Stimulated activated CD8-positive, alpha-beta memory T cell treated with anti-CD3 and anti-CD28 coated beads, Interleukin-12 subunit alpha, Interleukin-12 subunit beta, amount 100 ng/mL, for 4 hours (primary cell): ENCODE data around the gene GMDS.

Source experiments
- DNase-seq: peaks from one replicate; pipeline ENCODE4 v3.0.0-alpha.2; 2020; ENCODE audit warnings: low read depth

The GMDS gene

DNA sequence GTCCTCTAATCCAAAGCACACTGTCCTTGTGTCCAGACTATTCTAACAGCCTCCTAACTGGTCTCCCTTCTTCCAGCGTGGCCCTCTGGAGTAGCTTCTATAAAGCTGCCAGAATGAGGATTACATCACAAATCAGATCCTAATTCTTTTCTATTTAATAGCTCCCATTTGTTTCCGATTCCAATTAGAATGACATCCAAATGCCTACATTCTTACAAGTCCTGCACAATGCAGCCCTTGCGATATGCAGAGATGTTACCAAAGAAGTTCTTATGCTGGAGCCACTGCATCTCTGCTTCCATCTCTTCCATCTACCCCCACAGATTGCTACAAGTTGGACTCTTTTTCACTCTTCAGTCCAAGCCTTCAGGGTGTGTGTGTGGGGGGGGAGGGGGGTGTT, 40.0 kb downstream of the GMDS start:
- no peak for DNase-seq

DNA sequence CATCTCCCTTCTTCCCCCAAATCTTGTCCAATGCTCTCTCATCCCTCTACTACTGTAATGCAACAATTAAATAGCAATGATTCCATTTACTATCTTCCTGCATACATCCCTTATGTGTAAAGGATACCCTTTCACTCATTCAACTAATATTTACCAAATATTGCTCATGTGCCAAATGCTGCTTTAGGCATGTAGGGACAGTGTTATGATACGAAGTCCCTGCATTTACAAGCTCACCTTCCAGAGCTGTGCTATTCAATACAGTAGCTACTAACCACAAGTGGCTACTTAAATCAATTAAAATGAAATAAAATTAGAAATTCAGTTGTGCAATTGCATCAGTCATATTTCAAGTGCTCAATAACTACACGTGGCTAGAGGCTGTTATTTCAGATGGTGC, 41.1 kb downstream of the GMDS start:
- no peak for DNase-seq

DNA sequence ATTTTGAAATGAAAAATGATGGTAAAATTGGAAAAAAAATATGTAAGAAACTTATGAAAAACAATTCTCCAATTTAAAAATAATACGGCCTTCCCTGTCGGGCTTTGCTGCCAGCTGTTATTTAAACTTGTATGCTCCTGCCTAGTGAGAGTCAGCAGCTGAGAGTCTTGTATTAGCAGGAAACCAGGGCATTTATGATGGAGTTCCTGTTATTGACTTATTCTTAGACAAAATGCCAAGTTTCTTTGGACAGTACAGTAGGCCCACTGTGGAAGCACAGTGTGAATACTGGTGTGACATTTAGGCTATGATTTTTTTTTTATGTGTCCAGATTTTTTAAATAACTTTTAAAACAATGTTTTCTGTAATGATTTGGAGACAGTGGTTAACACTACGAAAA, 42.1 kb downstream of the GMDS start:
- no peak for DNase-seq

DNA sequence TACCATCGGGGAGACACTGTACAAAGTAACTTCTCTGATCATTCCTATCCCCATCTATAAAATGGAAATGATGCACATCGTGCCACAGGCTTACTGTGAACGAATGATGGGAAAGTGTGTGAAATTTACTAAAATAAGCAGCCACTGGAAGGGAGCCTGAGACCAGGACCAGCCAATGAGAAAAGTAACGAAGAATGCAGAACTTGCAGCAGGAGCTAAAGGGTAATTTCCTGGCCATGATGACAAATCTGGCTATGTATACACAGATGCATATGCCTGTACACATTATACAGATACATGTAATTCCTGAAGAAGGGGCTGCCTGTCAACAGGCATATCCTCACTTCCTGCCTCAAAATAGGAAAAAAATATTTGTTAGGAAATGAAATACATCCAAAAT, 47.4 kb downstream of the GMDS start:
- DNase-seq = no peak

DNA sequence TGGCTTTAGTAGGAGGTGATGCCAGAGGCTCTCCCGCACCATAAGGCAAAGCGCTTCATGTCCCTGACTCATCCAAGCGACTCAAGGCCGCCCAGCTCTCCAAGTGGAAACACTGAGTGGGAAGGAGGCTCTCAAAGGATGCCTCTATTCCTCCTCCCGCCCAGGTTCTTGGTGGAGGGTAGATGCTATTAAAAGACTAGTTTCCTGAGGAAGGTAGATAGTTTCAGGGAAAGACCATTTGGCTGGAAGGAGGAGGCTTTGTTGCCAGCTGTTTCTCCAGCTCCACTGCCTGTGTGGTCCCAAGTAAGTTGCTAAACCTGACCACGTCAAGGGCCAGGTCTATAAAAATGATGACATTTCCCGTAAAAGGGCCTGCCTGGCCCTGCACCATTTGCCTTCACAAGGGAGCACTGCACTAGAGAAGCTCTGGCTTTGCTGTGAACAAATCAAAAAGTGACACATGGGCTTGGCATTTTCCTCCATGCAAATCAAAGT, 48.2 kb downstream of the GMDS start:
- no peak for DNase-seq

DNA sequence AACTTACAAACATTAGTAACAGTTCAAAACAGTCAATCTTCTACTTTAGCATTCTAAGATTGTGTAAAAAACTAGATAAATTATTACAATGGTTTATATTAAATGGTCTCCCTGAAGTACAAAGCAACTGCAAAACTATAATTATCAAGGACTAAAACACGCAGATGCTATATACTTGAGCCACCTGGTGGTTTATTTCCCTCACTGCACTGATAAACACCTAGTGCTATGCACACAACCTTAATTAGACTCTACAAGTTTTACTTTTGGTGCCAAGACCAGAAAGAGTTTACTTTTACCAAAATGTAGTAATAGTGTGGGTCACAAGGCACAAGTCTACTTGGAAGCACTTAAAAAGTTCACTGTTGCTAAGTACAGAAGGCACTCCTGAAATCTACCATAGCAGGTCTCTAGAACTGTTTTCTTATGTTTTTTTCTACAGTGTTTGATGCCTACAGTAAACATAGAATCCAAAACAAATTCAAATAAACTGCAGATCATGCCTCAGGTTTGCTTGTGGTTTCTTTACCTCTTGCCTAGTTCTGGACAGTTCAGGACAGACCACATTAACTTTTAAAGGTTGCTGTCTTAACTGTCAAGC, 49.2 kb downstream of the GMDS start:
- DNase-seq = no peak

DNA sequence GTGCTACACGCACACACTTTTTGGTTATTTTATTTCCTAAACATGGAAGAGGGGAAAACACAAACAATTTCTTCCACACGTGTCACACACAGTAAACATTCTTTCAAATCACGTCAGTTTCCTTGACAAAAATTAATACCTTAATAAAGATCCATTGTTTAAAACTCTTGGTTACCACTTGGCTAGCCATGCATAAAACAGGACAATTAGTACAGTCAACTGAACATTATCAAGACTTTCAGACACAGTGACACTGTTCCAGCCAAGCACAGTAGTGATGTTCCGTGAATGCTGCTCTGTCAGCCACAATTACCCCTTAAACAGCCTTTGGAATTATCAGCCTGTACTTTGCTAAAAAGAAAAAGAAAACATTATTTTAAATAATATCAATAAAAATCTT, 50.8 kb downstream of the GMDS start:
- DNase-seq = no peak

DNA sequence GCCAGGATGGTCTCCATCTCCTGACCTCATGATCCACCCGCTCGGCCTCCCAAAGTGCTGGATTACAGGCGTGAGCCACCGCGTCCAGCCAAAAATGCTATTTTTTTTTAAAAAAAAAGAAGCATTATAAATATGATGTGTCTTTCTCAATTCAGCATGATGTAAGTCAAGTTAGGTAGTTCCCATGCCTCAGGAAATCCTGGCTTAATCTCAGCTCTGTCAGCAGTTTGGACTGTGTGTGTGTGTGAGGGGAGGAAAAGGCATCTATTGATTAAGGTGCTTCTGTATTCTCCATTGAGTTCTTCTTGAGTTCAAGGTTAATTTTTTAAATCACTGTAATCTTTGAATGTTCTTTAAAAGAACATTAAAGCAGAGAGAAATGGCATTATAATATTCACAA, 51.5 kb downstream of the GMDS start:
- DNase-seq = no peak

DNA sequence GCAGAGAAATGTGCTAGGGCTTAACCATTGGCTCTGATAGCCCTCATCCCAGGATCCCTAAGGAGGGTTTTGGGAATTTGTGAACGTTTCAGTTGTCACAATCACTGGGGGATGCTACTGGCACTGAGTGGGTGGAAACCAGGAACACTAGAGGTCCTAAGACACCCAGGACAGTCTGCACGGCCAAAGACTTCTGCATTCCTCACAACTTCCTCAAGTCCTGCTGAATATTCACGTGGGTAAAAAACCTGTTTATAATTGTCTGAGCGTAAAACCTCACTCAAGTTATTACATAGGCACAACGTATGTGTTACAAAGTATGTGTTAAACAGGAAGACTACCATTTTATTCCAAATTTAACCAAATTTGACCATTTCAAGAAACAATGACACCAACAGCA, 52.4 kb downstream of the GMDS start:
- DNase-seq = no peak

DNA sequence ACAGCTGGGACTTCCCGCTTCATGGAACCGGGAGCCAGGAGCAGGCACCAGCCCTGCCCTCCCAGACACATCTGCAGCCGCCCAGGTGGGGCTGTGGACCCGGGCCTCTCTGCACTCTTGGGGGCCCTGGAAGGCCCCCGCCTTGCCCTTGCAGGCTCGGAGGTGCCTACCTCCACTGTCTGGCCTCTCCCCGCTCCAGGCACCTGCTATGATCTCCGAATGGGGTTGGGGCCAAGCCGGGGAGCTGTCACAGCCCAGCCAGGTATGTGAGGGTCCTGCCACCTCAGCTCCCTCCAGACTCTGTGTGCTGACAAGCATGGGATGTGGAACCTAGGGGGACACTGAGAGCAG, 54.0 kb downstream of the GMDS start:
- DNase-seq = no peak

DNA sequence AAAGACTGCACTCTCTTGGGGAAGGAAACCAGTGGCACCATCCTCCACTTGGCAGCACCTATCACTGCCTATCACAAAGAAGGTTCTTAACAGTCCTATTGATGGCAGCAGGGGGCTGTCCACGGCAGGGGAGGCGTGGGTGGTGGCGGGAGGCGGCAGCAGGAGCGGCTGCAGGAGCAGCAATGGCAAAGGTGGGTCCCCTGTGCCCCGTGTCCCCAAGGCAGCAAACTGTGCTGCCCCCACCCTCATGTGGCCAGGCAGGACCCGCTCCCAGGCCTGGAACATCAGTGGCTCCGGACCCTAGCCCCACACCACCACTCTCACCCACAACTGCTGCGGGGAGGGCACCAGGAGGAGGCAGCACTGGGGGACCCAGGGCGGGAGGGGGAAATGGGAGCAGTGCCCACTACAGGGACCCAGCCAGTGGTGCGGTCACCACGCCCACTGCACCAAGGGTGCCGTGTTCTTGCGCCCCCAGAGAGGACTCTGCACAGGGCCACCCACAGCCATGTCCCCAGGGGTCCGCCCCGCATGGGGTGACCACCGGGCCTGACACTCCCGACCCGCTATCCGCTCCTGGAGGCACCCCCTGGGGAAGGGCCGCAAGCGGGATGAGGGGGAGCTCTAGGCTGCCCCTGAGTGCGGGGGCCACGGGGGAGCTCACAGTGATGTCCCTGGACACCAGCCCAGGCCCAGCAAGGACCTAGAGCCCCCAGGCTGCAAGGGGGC, 54.6 kb downstream of the GMDS start:
- no peak for DNase-seq

DNA sequence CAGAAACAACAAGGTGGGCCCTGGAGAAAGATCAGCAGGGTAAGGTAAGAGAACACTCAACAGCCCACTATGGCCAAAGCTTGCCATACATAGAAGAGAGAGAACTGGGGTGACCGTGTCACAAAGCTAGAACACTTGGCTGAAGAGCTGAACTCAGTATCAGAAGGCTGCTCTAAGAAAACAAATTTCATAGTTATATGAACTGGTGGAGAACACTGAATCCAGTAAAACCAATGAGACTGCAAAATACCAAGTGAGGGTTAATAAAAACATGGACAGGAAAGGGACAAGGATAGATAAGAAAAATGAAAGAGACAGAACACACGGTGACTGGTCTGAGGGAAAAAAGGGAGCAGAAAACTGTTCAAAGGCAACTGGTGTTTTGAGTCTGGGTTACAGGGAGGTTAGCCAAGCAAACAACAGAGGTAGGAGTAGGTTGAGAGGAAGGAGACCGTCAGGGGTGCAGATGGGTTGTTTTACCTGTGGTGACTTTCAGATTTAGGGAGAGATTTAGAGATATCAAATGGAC, 56.5 kb downstream of the GMDS start:
- DNase-seq = no peak

DNA sequence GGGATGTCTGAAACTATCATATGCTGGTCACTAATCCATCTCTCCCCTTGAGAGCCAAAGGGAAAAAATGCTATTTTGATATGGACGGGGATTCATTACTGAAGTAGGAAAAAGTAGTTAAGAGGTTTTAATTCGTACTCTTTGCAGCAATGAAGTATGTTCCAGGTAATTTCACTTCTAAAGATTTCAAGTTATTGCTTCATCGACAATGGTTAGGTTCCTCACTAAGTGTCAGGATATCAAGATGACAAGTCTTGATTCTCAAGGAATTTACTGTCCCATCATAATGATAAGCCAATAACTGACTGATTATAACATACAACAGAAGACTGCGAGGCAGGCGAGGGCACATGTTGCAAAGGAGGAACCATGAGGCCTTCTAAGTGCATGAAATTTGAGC, 57.0 kb downstream of the GMDS start:
- DNase-seq = no peak

DNA sequence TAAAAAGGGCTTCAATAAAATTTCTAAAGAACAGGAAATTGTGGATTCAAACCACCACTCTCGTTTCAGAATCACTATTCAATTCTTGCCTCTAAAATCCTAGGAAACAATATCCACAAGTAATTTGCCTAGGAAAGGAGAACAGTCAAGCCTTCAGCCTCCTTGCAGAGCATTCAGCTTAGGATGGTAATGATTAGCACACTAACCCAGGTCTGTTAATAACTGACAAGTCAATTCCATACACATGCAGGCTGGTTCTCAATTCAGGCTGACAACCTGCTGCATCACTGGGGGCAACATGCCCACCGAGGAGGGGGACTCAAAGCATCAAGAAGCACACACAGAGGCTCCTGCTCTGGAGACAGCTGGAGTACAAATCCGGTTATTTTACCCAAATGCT, 57.6 kb downstream of the GMDS start:
- DNase-seq = no peak

DNA sequence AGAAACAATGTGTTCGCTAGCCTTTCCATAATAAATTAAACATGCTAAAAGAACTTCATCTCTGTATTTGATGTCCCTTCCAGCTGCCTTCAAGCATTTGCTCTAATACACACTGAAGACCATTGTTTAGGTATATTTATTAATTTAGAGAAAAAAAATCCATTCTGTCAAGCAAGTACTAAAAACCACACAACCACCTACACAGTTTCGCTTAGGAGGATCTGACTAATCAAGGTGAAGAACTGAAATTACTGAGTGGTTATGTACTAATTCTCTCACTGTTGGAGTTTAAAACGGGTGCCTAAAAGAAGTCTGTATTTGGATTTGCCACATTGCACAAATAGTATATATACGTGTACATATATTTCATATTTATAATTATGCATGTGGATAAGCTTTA, 58.9 kb downstream of the GMDS start:
- no peak for DNase-seq

DNA sequence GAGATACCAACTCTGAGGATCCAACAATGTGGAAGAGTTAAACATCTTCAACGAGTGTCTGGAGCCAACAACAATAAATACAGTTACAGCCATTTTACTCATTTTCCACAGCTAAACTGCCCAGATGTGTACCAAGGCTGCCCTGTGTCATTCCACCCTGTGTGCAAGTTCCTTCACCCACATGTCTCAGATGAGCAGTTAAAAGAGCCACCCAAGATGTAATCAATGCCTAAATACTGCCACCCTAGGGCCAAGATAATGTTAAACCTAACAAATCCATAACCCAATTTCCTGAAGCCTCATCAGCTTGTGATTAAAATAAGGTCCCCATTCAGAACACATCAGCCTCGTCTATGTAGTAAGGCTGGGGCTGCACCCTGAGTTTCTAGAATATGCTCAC, 59.9 kb downstream of the GMDS start:
- DNase-seq = no peak

DNA sequence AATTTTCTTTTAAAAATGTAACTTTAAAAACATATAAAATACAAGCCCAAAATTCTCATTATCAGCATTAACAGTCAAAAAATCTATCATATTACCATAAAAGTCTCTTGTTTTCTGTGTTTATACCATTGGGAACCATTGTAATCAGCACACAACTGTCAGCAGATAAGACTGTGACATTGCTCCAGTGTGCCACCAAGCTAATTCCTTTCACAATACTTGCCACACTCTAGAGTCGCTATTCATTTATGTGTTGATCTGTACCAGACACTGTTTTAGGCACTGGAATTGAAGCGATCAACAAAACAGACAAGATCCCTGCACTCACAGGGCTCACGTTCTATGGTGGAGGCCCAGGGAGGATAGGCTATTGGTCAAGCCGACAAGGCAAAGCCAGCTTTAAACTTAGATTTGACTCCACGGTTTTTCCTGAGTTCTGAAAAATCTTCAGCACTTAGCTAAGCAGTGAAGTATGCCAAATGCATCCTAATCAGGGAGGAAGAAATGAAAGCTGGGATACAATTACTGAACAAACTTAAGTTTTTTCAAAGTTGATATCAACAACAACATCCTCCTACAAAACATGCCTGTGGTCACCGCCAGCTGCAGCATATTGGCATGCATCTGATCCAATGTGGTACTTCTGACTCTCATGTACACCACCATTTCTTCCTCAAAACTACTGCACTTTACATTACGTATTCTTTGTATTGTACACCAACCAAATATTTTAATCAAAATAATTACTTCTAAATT, 60.5 kb downstream of the GMDS start:
- no peak for DNase-seq

DNA sequence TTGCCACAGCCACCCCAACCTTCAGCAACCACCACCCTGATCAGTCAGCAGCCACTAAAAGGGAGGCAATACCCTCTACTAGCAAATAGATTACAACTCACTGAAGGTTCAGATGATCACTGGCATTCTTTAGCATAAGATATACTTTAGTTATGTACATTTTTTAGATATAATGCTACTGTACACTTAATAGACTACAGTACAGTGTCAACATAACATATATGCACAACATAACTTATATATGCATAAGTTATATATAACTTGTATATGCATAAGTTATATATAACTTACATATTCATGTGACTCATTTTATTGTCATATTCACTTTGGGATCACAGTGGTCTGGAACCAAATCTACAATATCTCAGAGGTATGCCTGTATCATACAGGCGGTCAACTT, 61.7 kb downstream of the GMDS start:
- DNase-seq = no peak

DNA sequence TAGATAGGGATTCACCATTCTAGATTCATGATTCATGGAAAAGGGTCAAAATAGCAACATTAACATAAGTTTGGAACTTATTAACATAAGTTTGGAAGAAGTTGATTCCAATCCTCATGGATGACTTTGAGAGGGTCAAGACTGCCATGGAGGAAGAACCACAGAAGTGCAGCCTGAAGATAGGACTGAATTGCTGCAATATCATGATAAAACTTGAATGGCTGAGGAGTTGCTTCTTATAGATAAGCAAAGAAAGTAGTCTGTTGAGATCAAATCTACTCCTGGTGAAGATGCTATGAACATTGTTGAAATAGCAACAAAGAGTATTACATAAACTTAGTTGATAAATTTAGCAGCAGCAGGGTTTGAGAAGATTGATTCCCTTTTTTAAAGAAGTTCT, 62.2 kb downstream of the GMDS start:
- DNase-seq = no peak

DNA sequence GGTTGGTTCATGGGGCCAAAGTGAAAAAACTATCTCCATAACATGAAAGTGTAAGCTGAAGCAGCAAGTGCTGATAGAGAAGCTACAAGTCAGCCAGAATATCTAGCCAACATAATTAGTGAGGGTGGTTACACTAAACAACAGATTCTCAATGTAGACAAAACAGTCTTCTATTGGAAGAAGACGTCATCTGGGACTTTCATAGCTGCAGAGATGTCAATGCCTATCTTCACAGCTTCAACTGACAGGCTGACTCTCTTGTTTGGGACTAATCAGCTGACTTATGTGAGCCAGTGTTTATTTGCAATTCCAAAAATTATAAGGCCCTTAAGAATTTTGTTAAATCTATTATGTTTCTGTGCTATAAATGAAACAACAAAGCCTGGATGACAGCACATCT, 63.2 kb downstream of the GMDS start:
- DNase-seq = no peak

DNA sequence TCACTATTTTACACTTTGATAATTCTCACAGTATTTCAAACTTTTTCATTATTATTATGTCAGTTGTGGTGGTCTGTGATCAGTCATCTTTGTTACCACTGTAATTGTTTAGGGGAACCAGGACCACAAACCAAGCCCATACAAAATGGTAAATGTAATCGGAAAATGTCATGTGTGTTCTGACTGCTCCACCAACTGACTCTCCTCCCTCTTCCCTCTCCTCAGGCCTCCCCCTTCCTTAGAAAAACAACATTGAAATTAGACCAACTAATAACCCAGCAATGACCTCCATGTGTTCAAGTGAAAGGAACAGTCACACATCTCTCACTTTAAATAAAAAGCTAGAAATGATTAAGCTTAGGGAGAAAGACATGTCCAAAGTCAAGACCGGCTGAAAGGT, 63.8 kb downstream of the GMDS start:
- no peak for DNase-seq

DNA sequence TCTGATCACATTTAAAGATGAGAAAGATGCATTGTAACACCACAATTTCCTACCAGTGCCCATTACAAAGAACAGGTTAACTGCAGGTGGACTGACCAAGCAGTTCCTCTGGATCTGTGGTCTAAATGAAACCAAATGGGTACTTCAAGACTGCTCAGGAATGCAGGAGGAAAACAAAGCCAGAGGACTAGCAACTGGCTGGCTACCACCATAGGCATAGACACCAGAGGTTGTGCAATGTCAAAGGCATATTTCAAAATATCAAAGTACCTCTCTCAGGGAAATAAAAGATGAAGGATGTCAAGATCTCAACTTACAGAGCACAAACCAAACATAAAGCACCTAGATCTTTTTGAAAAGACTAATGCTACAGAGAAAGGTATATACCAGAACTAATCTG, 65.5 kb downstream of the GMDS start:
- DNase-seq = no peak

DNA sequence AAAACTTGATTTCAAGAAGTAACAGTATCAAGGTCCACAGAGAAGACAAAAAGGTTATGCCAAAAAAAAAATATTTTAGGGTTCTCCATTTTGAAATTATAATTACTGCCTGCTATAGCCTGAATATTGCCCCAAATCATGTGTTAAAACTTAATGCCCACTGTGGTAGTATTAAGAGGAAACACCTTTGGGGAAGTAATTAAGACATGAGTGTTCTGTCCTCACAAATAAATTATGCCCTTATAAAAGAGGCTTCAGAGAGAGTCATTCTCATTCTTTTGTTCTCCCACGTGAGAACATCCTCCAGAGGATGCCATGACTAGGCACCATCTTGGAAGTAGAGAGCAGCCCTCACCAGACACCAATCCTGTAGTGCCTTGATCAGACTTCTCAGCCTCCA, 66.2 kb downstream of the GMDS start:
- no peak for DNase-seq
